ENCODE results near the gene CYP24A1. TPM values are rescaled to one million over a fixed set of nuclear protein-coding genes. Genes with fewer than 3 reads are reported as not detected.

CYP24A1 gene
- total RNA-seq, 3 donors from 2014 or later (not counting 1 experiment from before 2014, with no cell fraction given): 0.12 TPM; not detected in 2

GRCh38 chr20:54165803-54166202 lies 8.0 kb downstream of the CYP24A1 start:
- no peak overlapping the region for H3K4me3 Mint-ChIP-seq
- no peaks in the 10 kb centered on the region for H3K36me3 Mint-ChIP-seq
- no peaks in the 10 kb centered on the region for H3K4me1 Mint-ChIP-seq
- DNase-seq (no peak), ATAC-seq (no peak)
- H3K4me1 ChIP-seq (ENCODE audit: control insufficient read depth, insufficient read depth, low read length): no peaks in the 10 kb centered on the region
- H3K4me3 ChIP-seq (ENCODE audit: low read length): no peak overlapping the region
- no peaks in the 10 kb centered on the region for H3K9me3 Mint-ChIP-seq
- no peaks in the 10 kb centered on the region for H3K36me3 ChIP-seq (ENCODE audit: control insufficient read depth, insufficient read depth, low read length)
- no peaks in the 10 kb centered on the region for H3K27me3 ChIP-seq (ENCODE audit: control insufficient read depth, insufficient read depth, low read length)
- H3K27me3 Mint-ChIP-seq (ENCODE audit: low read depth in 2 of 2): peaks cover 37 to 60% of the 10 kb centered on the region in 2 donors
- 73% methylated on average over 1 of the region's 2 CpGs for WGBS (ENCODE audit: insufficient coverage)
- H3K27ac ChIP-seq (ENCODE audit: low read length): no peak overlapping the region
- TF ChIP-seq CTCF (IDR thresholded peaks at IDR 0.05): no peak
- no peak overlapping the region for H3K27ac Mint-ChIP-seq
- no peaks in the 10 kb centered on the region for H3K9me3 ChIP-seq (ENCODE audit: control insufficient read depth, insufficient read depth, low read length)
- intact Hi-C loops (cut with micrococcal nuclease): no loop called here

GRCh38 chr20:54165014-54165413 lies 8.8 kb downstream of the CYP24A1 start:
- Histone ChIP-seq H3K4me3 (ENCODE audit: low read length) (no peak overlapping the region), H3K9me3 (ENCODE audit: control insufficient read depth, insufficient read depth, low read length) (no peaks in the 10 kb centered on the region), H3K36me3 (ENCODE audit: control insufficient read depth, insufficient read depth, low read length) (no peaks in the 10 kb centered on the region), H3K4me1 (ENCODE audit: control insufficient read depth, insufficient read depth, low read length) (no peaks in the 10 kb centered on the region), H3K27ac (ENCODE audit: low read length) (no peak overlapping the region), H3K27me3 (ENCODE audit: control insufficient read depth, insufficient read depth, low read length) (no peaks in the 10 kb centered on the region)
- Mint-ChIP-seq H3K36me3 (no peaks in the 10 kb centered on the region), H3K4me1 (no peaks in the 10 kb centered on the region), H3K4me3 (no peak overlapping the region), H3K9me3 (no peaks in the 10 kb centered on the region), H3K27ac (no peak overlapping the region), H3K27me3 (ENCODE audit: low read depth in 2 of 2) (peaks cover 35 to 58% of the 10 kb centered on the region in 2 donors)
- TF ChIP-seq CTCF (IDR thresholded peaks at IDR 0.05): no peak
- WGBS (ENCODE audit: insufficient coverage): 91% methylated on average over 7 of the region's 9 CpGs
- ATAC-seq (no peak), DNase-seq (no peak)
- intact Hi-C loops (cut with micrococcal nuclease): no loop called here

GRCh38 chr20:54163402-54163801 lies 10.4 kb downstream of the CYP24A1 start:
- H3K27ac ChIP-seq (ENCODE audit: low read length): no peak overlapping the region
- Mint-ChIP-seq H3K4me1 (no peaks in the 10 kb centered on the region), H3K27ac (no peak overlapping the region), H3K4me3 (no peak overlapping the region), H3K9me3 (no peaks in the 10 kb centered on the region), H3K27me3 (ENCODE audit: low read depth in 2 of 2) (peaks cover 20 to 42% of the 10 kb centered on the region in 2 donors), H3K36me3 (no peaks in the 10 kb centered on the region)
- intact Hi-C loops (cut with micrococcal nuclease): no loop called here
- DNase-seq (no peak), ATAC-seq (no peak)
- no peaks in the 10 kb centered on the region for H3K4me1 ChIP-seq (ENCODE audit: control insufficient read depth, insufficient read depth, low read length)
- no peaks in the 10 kb centered on the region for H3K36me3 ChIP-seq (ENCODE audit: control insufficient read depth, insufficient read depth, low read length)
- WGBS (ENCODE audit: insufficient coverage): 83% methylated on average over 4 of the region's 5 CpGs
- H3K27me3 ChIP-seq (ENCODE audit: control insufficient read depth, insufficient read depth, low read length): no peaks in the 10 kb centered on the region
- TF ChIP-seq CTCF (IDR thresholded peaks at IDR 0.05): no peak
- no peaks in the 10 kb centered on the region for H3K9me3 ChIP-seq (ENCODE audit: control insufficient read depth, insufficient read depth, low read length)
- no peak overlapping the region for H3K4me3 ChIP-seq (ENCODE audit: low read length)

GRCh38 chr20:54162378-54163009 lies 11.3 kb downstream of the CYP24A1 start:
- peaks cover 12 to 35% of the 10 kb centered on the region in 2 donors for H3K27me3 Mint-ChIP-seq (ENCODE audit: low read depth in 2 of 2)
- H3K4me3 Mint-ChIP-seq: no peak overlapping the region
- no peaks in the 10 kb centered on the region for H3K27me3 ChIP-seq (ENCODE audit: control insufficient read depth, insufficient read depth, low read length)
- 55% methylated on average over 16 of the region's 16 CpGs for WGBS (ENCODE audit: insufficient coverage)
- no peak for ATAC-seq
- H3K36me3 ChIP-seq (ENCODE audit: control insufficient read depth, insufficient read depth, low read length): no peaks in the 10 kb centered on the region
- no peaks in the 10 kb centered on the region for H3K4me1 Mint-ChIP-seq
- no peaks in the 10 kb centered on the region for H3K4me1 ChIP-seq (ENCODE audit: control insufficient read depth, insufficient read depth, low read length)
- no peak overlapping the region for H3K27ac Mint-ChIP-seq
- TF ChIP-seq CTCF (IDR thresholded peaks at IDR 0.05): no peak
- H3K36me3 Mint-ChIP-seq: no peaks in the 10 kb centered on the region
- H3K9me3 Mint-ChIP-seq: no peaks in the 10 kb centered on the region
- intact Hi-C loops (cut with micrococcal nuclease): no loop called here
- H3K27ac ChIP-seq (ENCODE audit: low read length): no peak overlapping the region
- no peak for DNase-seq
- H3K4me3 ChIP-seq (ENCODE audit: low read length): no peak overlapping the region
- H3K9me3 ChIP-seq (ENCODE audit: control insufficient read depth, insufficient read depth, low read length): no peaks in the 10 kb centered on the region

All from natural killer cell (primary cell).